H9 (cell line): ENCODE measurements around the gene TMEM131. TPM values are rescaled to one million over a fixed set of nuclear protein-coding genes. Genes with fewer than 3 reads are reported as not detected.

Source experiments
- DNase-seq: peaks from one replicate; pipeline ENCODE4 v3.0.0-alpha.2; 2017
- H2AFZ ChIP-seq: one replicate; pipeline ENCODE4 v1.6.1; 2013; ENCODE audit warnings: mild to moderate bottlenecking, low read length, control low read depth, moderate library complexity
- H2AK5ac ChIP-seq: 2 replicates; pipeline ENCODE4 v1.6.1; 2013; ENCODE audit warnings: low read length, control low read depth, mixed read lengths; ENCODE audit not compliant: insufficient read length
- H2BK120ac ChIP-seq: one replicate; pipeline ENCODE4 v1.6.1; 2013; ENCODE audit warnings: low read depth, mild to moderate bottlenecking, low read length, control low read depth, inconsistent platforms; ENCODE audit not compliant: poor library complexity, severe bottlenecking
- H2BK12ac ChIP-seq: 2 replicates; pipeline ENCODE4 v1.6.1; 2013; ENCODE audit warnings: low read length, control low read depth, mixed read lengths, low read depth; ENCODE audit not compliant: insufficient read length
- H2BK15ac ChIP-seq: 2 replicates; pipeline ENCODE4 v1.6.1; 2013; ENCODE audit warnings: low read depth, low read length, control low read depth
- H2BK20ac ChIP-seq: one replicate; pipeline ENCODE4 v1.6.1; 2013; ENCODE audit warnings: low read depth, mild to moderate bottlenecking, low read length, control low read depth, inconsistent platforms; ENCODE audit not compliant: poor library complexity, severe bottlenecking
- H2BK5ac ChIP-seq: 2 replicates; pipeline ENCODE4 v1.6.1; 2013; ENCODE audit warnings: low read length, control low read depth, mixed read lengths; ENCODE audit not compliant: insufficient read length
- H3K14ac ChIP-seq: 2 replicates; pipeline ENCODE4 v1.6.1; 2013; ENCODE audit warnings: low read length, control low read depth; ENCODE audit not compliant: insufficient read depth
- H3K18ac ChIP-seq: 2 replicates; pipeline ENCODE4 v1.6.1; 2013; ENCODE audit warnings: low read depth, mild to moderate bottlenecking, mixed read lengths, low read length, control low read depth; ENCODE audit not compliant: insufficient read length
- H3K23ac ChIP-seq: 2 replicates; pipeline ENCODE4 v1.6.1; 2013; ENCODE audit warnings: low read length, control low read depth, mixed read lengths, low read depth; ENCODE audit not compliant: insufficient read length
- H3K23me2 ChIP-seq: 2 replicates; pipeline ENCODE4 v1.6.1; 2013; ENCODE audit warnings: low read depth, mild to moderate bottlenecking, mixed read lengths, low read length, control low read depth; ENCODE audit not compliant: insufficient read length, poor library complexity, severe bottlenecking
- H3K27ac ChIP-seq: 2 replicates; pipeline ENCODE4 v1.5.1; 2013; ENCODE audit warnings: low read length, control low read depth, mixed read lengths, low read depth; ENCODE audit not compliant: insufficient read length
- H3K27me3 ChIP-seq: 2 replicates; pipeline ENCODE4 v1.6.1; 2013; ENCODE audit warnings: low read length, control low read depth, inconsistent platforms; ENCODE audit not compliant: insufficient read depth
- H3K4ac ChIP-seq: 2 replicates; pipeline ENCODE4 v1.6.1; 2013; ENCODE audit warnings: low read depth, mild to moderate bottlenecking, control low read depth, inconsistent platforms, low read length, moderate library complexity
- H3K4me1 ChIP-seq: 2 replicates; pipeline ENCODE4 v1.6.1; 2013; ENCODE audit warnings: low read length, control low read depth, inconsistent platforms; ENCODE audit not compliant: insufficient read depth
- H3K4me2 ChIP-seq: 2 replicates; pipeline ENCODE4 v1.6.1; 2013; ENCODE audit warnings: low read length, control low read depth, mixed read lengths; ENCODE audit not compliant: insufficient read length, insufficient read depth
- H3K56ac ChIP-seq: 2 replicates; pipeline ENCODE4 v1.6.1; 2013; ENCODE audit warnings: low read depth, mild to moderate bottlenecking, mixed read lengths, low read length, control low read depth; ENCODE audit not compliant: insufficient read length
- H3K79me1 ChIP-seq: 2 replicates; pipeline ENCODE4 v1.6.1; 2013; ENCODE audit warnings: low read depth, mild to moderate bottlenecking, moderate library complexity, low read length, control low read depth, inconsistent platforms; ENCODE audit not compliant: insufficient read depth, poor library complexity, severe bottlenecking
- H3K79me2 ChIP-seq: 2 replicates; pipeline ENCODE4 v1.6.1; 2013; ENCODE audit warnings: low read length, control low read depth, inconsistent platforms; ENCODE audit not compliant: insufficient read depth
- H3K9ac ChIP-seq: 2 replicates; pipeline ENCODE4 v1.6.1; 2013; ENCODE audit warnings: low read length, control low read depth, mixed read lengths; ENCODE audit not compliant: insufficient read length; ENCODE audit errors: extremely low read depth
- H3K9me3 ChIP-seq: one replicate; pipeline ENCODE4 v1.6.1; 2013; ENCODE audit warnings: low read depth, low read length, inconsistent platforms; ENCODE audit not compliant: control insufficient read depth
- H3T11ph ChIP-seq: one replicate; pipeline ENCODE4 v1.6.1; 2013; ENCODE audit warnings: mild to moderate bottlenecking, low read length, control low read depth, inconsistent platforms
- H4K20me1 ChIP-seq: one replicate; pipeline ENCODE4 v1.6.1; 2013; ENCODE audit not compliant: control insufficient read depth, insufficient read length, insufficient read depth
- H4K5ac ChIP-seq: 2 replicates; pipeline ENCODE4 v1.6.1; 2013; ENCODE audit warnings: low read depth, mild to moderate bottlenecking, mixed read lengths, low read length, control low read depth; ENCODE audit not compliant: insufficient read length
- H4K8ac ChIP-seq: replicated peaks from 2 replicates; pipeline ENCODE4 v1.6.1; 2013; ENCODE audit warnings: low read length, control low read depth, mixed read lengths, low read depth; ENCODE audit not compliant: insufficient read length
- H4K91ac ChIP-seq: 2 replicates; pipeline ENCODE4 v1.6.1; 2013; ENCODE audit warnings: low read depth, mild to moderate bottlenecking, moderate library complexity, mixed read lengths, low read length, control low read depth; ENCODE audit not compliant: insufficient read length
- H3K27ac Mint-ChIP-seq, 3 experiments: 2 replicates in 2 of 3; 3 replicates in 1 of 3; pipeline ENCODE4 v1.8.0; 2020 to 2021; ENCODE audit warnings: mixed read lengths in 3 of 3, mild to moderate bottlenecking in 1 of 3, moderate library complexity in 1 of 3
- H3K27me3 Mint-ChIP-seq: 2 replicates; pipeline ENCODE4 v1.8.0; 2021; ENCODE audit warnings: low read depth, mild to moderate bottlenecking, moderate library complexity, mixed read lengths
- H3K36me3 Mint-ChIP-seq, 3 experiments: 2 replicates in 2 of 3; 3 replicates in 1 of 3; pipeline ENCODE4 v1.8.0; 2020 to 2021; ENCODE audit warnings: low read depth in 3 of 3, mixed read lengths in 3 of 3; ENCODE audit not compliant: insufficient read depth in 1 of 3
- H3K4me1 Mint-ChIP-seq, 2 experiments: 2 replicates each; pipeline ENCODE4 v1.8.0; 2020; ENCODE audit warnings: mixed read lengths in 2 of 2
- H3K4me3 Mint-ChIP-seq, 2 experiments: 2 replicates in 1 of 2; 3 replicates in 1 of 2; pipeline ENCODE4 v1.8.0; 2020 to 2021; ENCODE audit warnings: mild to moderate bottlenecking in 2 of 2, mixed read lengths in 2 of 2, moderate library complexity in 1 of 2
- H3K9me3 Mint-ChIP-seq, 2 experiments: 2 replicates in 1 of 2; 3 replicates in 1 of 2; pipeline ENCODE4 v1.8.0; 2020; ENCODE audit warnings: mild to moderate bottlenecking in 2 of 2, mixed read lengths in 2 of 2, moderate library complexity in 1 of 2
- CTCF ChIP-seq: fragments of 200-600 bp; sonication (generic); conservative IDR thresholded peaks from 3 replicates; pipeline ENCODE4 v1.8.0; 2021; ENCODE audit warnings: antibody characterized with exemption, mild to moderate bottlenecking
- WGBS: extraction: QIAGEN DNeasy Blood & Tissue Kit; methylation state at CpG from one replicate; pipeline ENCODE4 v1.1.7; 2013; ENCODE audit warnings: missing lambda C conversion rate, low lambda C conversion rate, mixed read lengths; ENCODE audit not compliant: insufficient read length; ENCODE audit errors: extremely low coverage; 5-methylcytosine and 5-hydroxymethylcytosine counted together
- total RNA-seq: library from RNA; stranded (reverse); gene quantifications from 2 replicates; pipeline ENCODE4 v1.2.1, GENCODE V29; 2021

Gene TMEM131
- total RNA-seq, 1 experiment from 2014 or later: 20.9 TPM

- Histone ChIP-seq H3T11ph (no peak overlapping the region), H3K9ac (no peak overlapping the region), H4K20me1 (no peaks in the 10 kb centered on the region), H3K4me2 (no peak overlapping the region), H3K23ac (no peak overlapping the region), H3K9me3 (no peaks in the 10 kb centered on the region), H3K18ac (no peak overlapping the region), H4K91ac (no peak overlapping the region), H2BK5ac (no peak overlapping the region), H3K27me3 (no peaks in the 10 kb centered on the region), H3K4ac (no peak overlapping the region), H3K79me1 (no peaks in the 10 kb centered on the region), H4K8ac (no peak overlapping the region), H4K5ac (no peak overlapping the region), H2AFZ (no peak overlapping the region), H2AK5ac (no peak overlapping the region), H3K14ac (no peak overlapping the region; the same call in 1 of the 2 replicates), H2BK15ac (no peak overlapping the region), H2BK12ac (no peak overlapping the region), H3K23me2 (no peaks in the 10 kb centered on the region), H2BK20ac (no peak overlapping the region), H2BK120ac (no peak overlapping the region), H3K56ac (no peak overlapping the region), H3K4me1 (no peaks in the 10 kb centered on the region), H3K79me2 (no peaks in the 10 kb centered on the region), H3K27ac (no peak overlapping the region)
- H3K4me3 Mint-ChIP-seq: no peak overlapping the region
- H3K4me1 Mint-ChIP-seq: peaks cover 2 to 4% of the 10 kb centered on the region in 2 experiments
- DNase-seq: peak; percentile 18
- peaks cover 0 to 4% (median 0%) of the 10 kb centered on the region in 3 experiments; a peak in 2 of 7 replicates for H3K36me3 Mint-ChIP-seq
- peaks cover 0 to 2% of the 10 kb centered on the region in 2 experiments; a peak in 1 of 5 replicates for H3K9me3 Mint-ChIP-seq
- 100% methylated on average over 2 of the region's 11 CpGs for WGBS
- peaks cover 2% of the 10 kb centered on the region; the same call in 1 of the 2 replicates for H3K27me3 Mint-ChIP-seq
- TF ChIP-seq CTCF: no peak
- no peak overlapping the region for H3K27ac Mint-ChIP-seq
These were observed 288.9 kb downstream of the TMEM131 start for GRCh38 chr2:97706708-97707345.

Other genes starting within 250 kb of the TMEM131 start
- not detected in 2 replicates for gene VWA3B, start 91.2 kb upstream of the TMEM131 start, total RNA-seq